Ectodermal cell (in vitro differentiated cells): ENCODE results near the gene ZNHIT1.

ENCODE experiments used
- H3K27ac ChIP-seq: 2 replicates; pipeline ENCODE4 v1.7.0; 2013; ENCODE audit warnings: mild to moderate bottlenecking, low read depth, low read length; ENCODE audit not compliant: insufficient read depth, poor library complexity, severe bottlenecking
- H3K27me3 ChIP-seq: 2 replicates; pipeline ENCODE4 v1.7.0; 2013; ENCODE audit warnings: mild to moderate bottlenecking, low read length; ENCODE audit not compliant: insufficient read depth, control insufficient read depth, poor library complexity, severe bottlenecking
- H3K36me3 ChIP-seq: one replicate; pipeline ENCODE4 v1.7.0; 2013; ENCODE audit warnings: low read length; ENCODE audit not compliant: control insufficient read depth, insufficient read depth
- H3K4me1 ChIP-seq: one replicate; pipeline ENCODE4 v1.7.0; 2013; ENCODE audit warnings: low read length; ENCODE audit not compliant: control insufficient read depth, insufficient read depth
- H3K4me3 ChIP-seq: 2 replicates; pipeline ENCODE4 v1.7.0; 2013; ENCODE audit warnings: low read depth, low read length, control low read depth; ENCODE audit not compliant: insufficient read depth
- H3K9me3 ChIP-seq: 2 replicates; pipeline ENCODE4 v1.7.0; 2013; ENCODE audit warnings: mild to moderate bottlenecking, low read length, moderate library complexity; ENCODE audit not compliant: control insufficient read depth
- WGBS, 2 experiments: methylation state at CpG; one replicate each; pipeline ENCODE4 v1.1.7; 2013; ENCODE audit warnings: missing lambda C conversion rate in 2 of 2; 5-methylcytosine and 5-hydroxymethylcytosine counted together

ZNHIT1 gene

DNA sequence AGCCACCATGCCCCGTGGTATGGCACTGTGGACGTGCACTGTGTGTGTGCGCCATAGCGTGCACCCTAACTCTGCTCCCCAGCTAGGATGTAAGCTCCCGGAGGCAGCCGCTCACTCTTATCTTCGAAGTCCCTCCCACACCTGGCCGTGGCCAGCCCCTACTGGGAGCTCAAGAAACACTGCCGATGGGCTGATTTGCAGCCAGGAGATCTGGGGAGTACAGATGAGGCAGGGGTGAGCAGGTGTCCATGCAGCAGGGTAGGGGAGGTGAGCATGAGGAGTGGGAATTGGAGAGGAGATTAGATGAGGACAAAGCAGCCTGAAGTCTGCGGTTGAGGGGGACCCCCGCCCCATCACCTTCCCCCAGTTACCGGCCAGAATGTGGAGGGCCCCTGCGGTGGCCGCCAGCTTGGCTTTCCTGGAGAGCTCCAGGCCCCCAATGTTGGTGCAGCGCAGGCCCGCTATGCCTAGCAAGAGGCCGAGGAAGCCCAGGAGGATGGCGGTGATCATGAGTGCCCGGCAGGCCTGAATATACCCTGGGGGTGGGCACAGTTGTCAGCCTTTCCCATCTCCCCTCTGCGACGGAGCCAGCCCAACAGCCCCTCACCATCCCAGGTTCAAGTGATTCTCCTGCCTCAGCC is 16.1 kb downstream of the ZNHIT1 start:
- Histone ChIP-seq H3K9me3 (no peaks in the 10 kb centered on the region), H3K27ac (no peak overlapping the region), H3K36me3 (peaks cover 4% of the 10 kb centered on the region), H3K4me1 (peaks cover 22% of the 10 kb centered on the region), H3K27me3 (peaks cover 5% of the 10 kb centered on the region), H3K4me3 (no peak overlapping the region)
- 90 to 93% methylated on average over 21 of the region's 21 CpGs for WGBS, 2 experiments

GRCh38 chr7:101234636-101235035 is 16.7 kb downstream of the ZNHIT1 start:
- Histone ChIP-seq H3K27me3 (peaks cover 5% of the 10 kb centered on the region), H3K4me3 (no peak overlapping the region), H3K36me3 (peaks cover 4% of the 10 kb centered on the region), H3K27ac (no peak overlapping the region), H3K4me1 (peaks cover 22% of the 10 kb centered on the region), H3K9me3 (no peaks in the 10 kb centered on the region)
- WGBS, 2 experiments = 87 to 89% methylated on average over 5 of the region's 5 CpGs

GRCh38 chr7:101235050-101235449 is 17.1 kb downstream of the ZNHIT1 start:
- Histone ChIP-seq H3K4me3 (no peak overlapping the region), H3K4me1 (peaks cover 22% of the 10 kb centered on the region), H3K27ac (no peak overlapping the region), H3K9me3 (no peaks in the 10 kb centered on the region), H3K36me3 (peaks cover 4% of the 10 kb centered on the region), H3K27me3 (peaks cover 5% of the 10 kb centered on the region)
- whole genome bisulfite sequencing, 2 experiments = 78 to 79% methylated on average over 11 of the region's 11 CpGs

GRCh38 chr7:101235522-101235921 is 17.6 kb downstream of the ZNHIT1 start:
- H3K27me3 ChIP-seq = peaks cover 5% of the 10 kb centered on the region
- no peak overlapping the region for H3K27ac ChIP-seq
- peaks cover 4% of the 10 kb centered on the region for H3K36me3 ChIP-seq
- peaks cover 22% of the 10 kb centered on the region for H3K4me1 ChIP-seq
- no peaks in the 10 kb centered on the region for H3K9me3 ChIP-seq
- no peak overlapping the region for H3K4me3 ChIP-seq
- WGBS, 2 experiments = 84 to 88% methylated on average over 9 of the region's 9 CpGs

DNA sequence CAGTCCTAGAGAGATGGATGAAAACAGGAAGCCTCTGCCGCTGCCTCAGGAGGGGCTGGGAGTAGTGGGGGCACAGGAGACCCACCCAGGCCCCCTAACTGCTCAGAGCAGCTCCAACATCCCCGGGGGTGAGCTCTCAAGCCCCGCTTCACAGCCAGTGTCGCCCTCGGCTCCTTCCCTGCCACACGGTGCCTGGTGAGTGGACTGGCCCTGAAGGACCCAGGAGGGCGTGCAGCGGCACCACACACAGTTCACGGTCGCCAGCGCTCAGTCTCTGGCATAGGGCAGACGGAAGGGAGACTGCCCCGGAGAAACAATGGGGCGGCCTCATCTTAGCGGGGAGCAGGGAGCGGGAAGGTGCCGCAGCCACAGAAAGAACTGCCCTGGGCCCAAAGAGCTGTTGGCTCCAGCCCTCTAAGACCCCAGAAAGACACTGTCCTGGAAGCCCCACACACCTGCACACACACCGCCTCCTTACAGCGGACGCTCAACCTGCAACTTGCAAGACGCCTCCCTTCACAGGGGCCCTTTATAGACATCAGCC is 18.4 kb downstream of the ZNHIT1 start:
- H3K9me3 ChIP-seq = no peaks in the 10 kb centered on the region
- H3K36me3 ChIP-seq = peaks cover 4% of the 10 kb centered on the region
- H3K27ac ChIP-seq = no peak overlapping the region
- H3K4me1 ChIP-seq = peaks cover 22% of the 10 kb centered on the region
- 95% methylated on average over 21 of the region's 21 CpGs for WGBS, 2 experiments
- H3K27me3 ChIP-seq = peaks cover 5% of the 10 kb centered on the region
- no peak overlapping the region for H3K4me3 ChIP-seq

GRCh38 chr7:101237206-101238067 is 19.5 kb downstream of the ZNHIT1 start, which contains the start of gene CLDN15:
TSS of gene CLDN15 (minus strand) at chr7:101237802. CDS start at chr7:101237581, 221 bp downstream.
- 85 to 88% methylated on average over 31 of the region's 31 CpGs for WGBS, 2 experiments
- H3K9me3 ChIP-seq = no peaks in the 10 kb centered on the region
- H3K4me3 ChIP-seq = no peak within 1 kb of the TSS
- peaks cover 4% of the 10 kb centered on the region for H3K36me3 ChIP-seq
- peaks cover 12% of the 10 kb centered on the region for H3K4me1 ChIP-seq
- H3K27me3 ChIP-seq = peaks cover 4% of the 10 kb centered on the region
- H3K27ac ChIP-seq = no peak within 1 kb of the TSS

- Histone ChIP-seq H3K27me3 (no peaks in the 10 kb centered on the region), H3K36me3 (peaks cover 4% of the 10 kb centered on the region), H3K4me1 (peaks cover 8% of the 10 kb centered on the region), H3K4me3 (no peak overlapping the region), H3K9me3 (no peaks in the 10 kb centered on the region), H3K27ac (no peak overlapping the region)
- 84 to 86% methylated on average over 28 of the region's 28 CpGs for WGBS, 2 experiments
Measured at GRCh38 chr7:101238226-101239182, 20.5 kb downstream of the ZNHIT1 start.

GRCh38 chr7:101239191-101239950 is 21.4 kb downstream of the ZNHIT1 start:
- H3K9me3 ChIP-seq = no peaks in the 10 kb centered on the region
- peaks cover 4% of the 10 kb centered on the region for H3K36me3 ChIP-seq
- no peak overlapping the region for H3K27ac ChIP-seq
- H3K27me3 ChIP-seq = no peaks in the 10 kb centered on the region
- H3K4me3 ChIP-seq = no peak overlapping the region
- WGBS, 2 experiments = 89 to 92% methylated on average over 27 of the region's 27 CpGs
- H3K4me1 ChIP-seq = peaks cover 8% of the 10 kb centered on the region

GRCh38 chr7:101239951-101240220 is 21.9 kb downstream of the ZNHIT1 start:
- H3K36me3 ChIP-seq = peaks cover 4% of the 10 kb centered on the region
- no peak overlapping the region for H3K27ac ChIP-seq
- WGBS, 2 experiments = 93 to 95% methylated on average over 9 of the region's 9 CpGs
- H3K27me3 ChIP-seq = no peaks in the 10 kb centered on the region
- H3K9me3 ChIP-seq = no peaks in the 10 kb centered on the region
- H3K4me1 ChIP-seq = peaks cover 8% of the 10 kb centered on the region
- no peak overlapping the region for H3K4me3 ChIP-seq
